Keratinocyte (primary cell): Measurements from ENCODE around the gene R3HDM2.

Experiments used
- EZH2 ChIP-seq: IDR thresholded peaks from one replicate; pipeline ENCODE4 v1.6.1; 2012; ENCODE audit warnings: inconsistent platforms, mild to moderate bottlenecking, low read length, moderate library complexity
- TF ChIP-seq, protein P1 (sequence below), 3 experiments: IDR thresholded peaks in 1 of 3; conservative IDR thresholded peaks in 1 of 3; optimal IDR thresholded peaks in 1 of 3; 2 replicates in 2 of 3; 3 replicates in 1 of 3; pipeline versions ENCODE3 to v1.5.1; 2011; ENCODE audit warnings: low read length in 3 of 3, mild to moderate bottlenecking in 3 of 3, moderate library complexity in 2 of 3, control low read depth in 1 of 3, inconsistent platforms in 1 of 3; ENCODE audit not compliant: insufficient read depth in 2 of 3; ENCODE audit errors: extremely low read depth in 1 of 3

DNA sequence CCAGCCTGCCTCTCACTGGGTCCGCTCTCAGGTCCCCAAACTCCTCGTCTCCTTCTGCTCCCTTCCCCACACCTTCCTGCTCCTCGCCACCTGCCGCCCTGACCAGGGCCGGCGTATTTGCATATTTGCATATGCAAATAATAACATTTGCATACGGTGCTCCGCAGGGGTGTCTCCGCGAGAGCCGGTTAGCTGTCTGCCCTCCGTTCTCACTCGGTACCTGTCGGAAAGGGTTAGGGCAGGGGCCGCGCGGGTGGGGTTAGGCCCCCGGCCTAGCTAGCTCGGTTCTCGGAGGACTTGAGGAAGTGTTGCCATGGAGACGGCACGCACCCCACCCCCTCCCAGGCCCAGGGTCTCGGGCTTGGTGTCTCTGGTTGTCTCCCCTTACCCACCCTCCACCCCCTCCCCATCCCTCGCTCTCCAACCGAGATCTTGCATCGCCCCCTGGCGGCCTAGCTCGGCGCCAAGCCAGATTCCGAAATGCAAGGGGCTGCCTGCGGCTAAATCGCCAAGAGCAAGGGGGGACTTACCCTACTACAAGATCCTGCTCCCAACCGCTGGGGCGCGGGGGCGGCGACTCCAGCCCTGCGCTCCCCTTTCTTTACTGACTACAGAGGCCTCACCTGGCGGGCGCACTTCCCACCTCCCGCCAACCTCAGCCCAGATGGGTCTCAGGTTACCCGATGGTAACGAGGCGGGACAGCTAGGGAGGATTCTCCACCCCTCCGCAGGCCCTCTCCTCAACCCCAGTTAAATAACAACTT lies 188.0 kb downstream of the R3HDM2 start:
- TF ChIP-seq, protein P1, sequence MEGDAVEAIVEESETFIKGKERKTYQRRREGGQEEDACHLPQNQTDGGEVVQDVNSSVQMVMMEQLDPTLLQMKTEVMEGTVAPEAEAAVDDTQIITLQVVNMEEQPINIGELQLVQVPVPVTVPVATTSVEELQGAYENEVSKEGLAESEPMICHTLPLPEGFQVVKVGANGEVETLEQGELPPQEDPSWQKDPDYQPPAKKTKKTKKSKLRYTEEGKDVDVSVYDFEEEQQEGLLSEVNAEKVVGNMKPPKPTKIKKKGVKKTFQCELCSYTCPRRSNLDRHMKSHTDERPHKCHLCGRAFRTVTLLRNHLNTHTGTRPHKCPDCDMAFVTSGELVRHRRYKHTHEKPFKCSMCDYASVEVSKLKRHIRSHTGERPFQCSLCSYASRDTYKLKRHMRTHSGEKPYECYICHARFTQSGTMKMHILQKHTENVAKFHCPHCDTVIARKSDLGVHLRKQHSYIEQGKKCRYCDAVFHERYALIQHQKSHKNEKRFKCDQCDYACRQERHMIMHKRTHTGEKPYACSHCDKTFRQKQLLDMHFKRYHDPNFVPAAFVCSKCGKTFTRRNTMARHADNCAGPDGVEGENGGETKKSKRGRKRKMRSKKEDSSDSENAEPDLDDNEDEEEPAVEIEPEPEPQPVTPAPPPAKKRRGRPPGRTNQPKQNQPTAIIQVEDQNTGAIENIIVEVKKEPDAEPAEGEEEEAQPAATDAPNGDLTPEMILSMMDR (optimal IDR thresholded peaks at IDR 0.05 in 1 of 3, IDR thresholded peaks at IDR 0.05 in 1 of 3, conservative IDR thresholded peaks at IDR 0.05 in 1 of 3; ENCODE audit: extremely low read depth in 1 of 3, insufficient read depth in 2 of 3, low read length in 3 of 3), result peak in 2 of 3 experiments; percentile 35 to 80
- TF ChIP-seq EZH2, result no peak
